Middle frontal gyrus (tissue), 1 donor: ENCODE measurements around the gene ZNF608.

ENCODE experiments used
- DNase-seq: peaks from one replicate; pipeline ENCODE4 v3.0.0-alpha.2; 2015; ENCODE audit warnings: low spot score; ENCODE audit errors: extremely low spot score

ZNF608 gene

DNA sequence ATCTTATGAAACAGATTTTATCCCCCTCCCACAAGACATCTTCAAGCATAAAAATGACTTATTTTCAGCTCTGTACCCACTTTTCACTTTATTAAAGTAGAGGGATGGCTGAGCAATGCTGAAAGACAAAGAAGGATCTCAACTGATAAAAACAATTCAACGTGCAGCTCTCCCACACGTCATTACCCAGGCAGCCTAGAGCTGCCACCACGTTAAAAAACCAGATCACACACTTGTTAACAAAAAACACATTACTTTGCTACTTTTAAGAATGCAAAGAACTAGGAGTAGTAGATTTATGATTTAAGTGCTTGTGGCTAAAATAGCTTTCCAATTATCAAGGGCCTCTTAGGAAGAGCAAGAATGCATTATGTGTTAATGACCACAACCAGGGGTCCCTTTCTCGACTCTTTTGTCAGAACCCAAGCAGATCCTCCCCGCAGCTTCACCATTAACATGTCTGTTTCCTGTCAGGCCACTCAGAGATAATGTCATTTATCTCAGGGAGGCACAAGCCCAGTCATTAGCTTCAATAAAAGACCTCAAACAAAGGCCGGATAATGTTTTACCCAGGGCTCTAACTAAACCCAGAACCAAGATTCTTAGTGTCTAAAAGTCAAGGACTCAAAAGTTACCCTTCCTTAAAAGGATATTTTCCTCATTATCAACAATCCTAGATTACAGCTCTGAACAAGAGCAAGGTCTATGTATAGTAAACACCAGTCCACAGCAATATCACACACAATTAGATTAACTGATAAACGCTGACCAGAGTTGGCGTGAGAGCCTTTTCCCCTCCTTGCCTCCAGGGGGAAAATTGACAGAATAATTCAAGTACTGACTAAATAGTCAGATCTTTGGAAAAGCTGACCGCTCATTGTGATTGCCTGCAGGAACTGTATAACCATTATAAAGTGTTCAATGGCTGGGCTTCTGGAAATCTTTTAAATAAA, 7.5 kb downstream of the ZNF608 start:
- no peak for DNase-seq

DNA sequence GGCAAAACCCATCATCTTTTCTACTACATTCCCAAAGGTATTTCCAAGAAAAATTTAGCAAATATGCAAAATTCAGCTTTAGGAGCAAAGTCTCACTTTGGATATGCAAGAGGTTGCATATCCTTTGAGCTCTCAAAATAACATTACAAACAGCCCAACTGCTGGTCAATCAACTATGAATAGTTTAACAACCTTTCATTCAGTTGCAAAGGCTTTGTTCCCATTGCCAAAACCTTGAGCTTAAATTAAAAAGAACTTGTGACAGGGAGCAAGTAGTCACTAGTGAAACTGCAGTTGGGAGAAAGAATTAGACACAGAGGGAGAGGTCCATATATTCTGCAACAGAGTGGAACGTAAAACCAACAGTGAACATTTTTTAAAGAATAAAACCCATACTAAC, 8.8 kb downstream of the ZNF608 start:
- no peak for DNase-seq

- DNase-seq, result no peak
Observed at GRCh38 chr5:124736805-124737188, 9.6 kb downstream of the ZNF608 start.

GRCh38 chr5:124736082-124736804, 10.2 kb downstream of the ZNF608 start:
- DNase-seq, result no peak

- DNase-seq, result no peak
Observed at GRCh38 chr5:124735169-124735858, 11.1 kb downstream of the ZNF608 start.

DNA sequence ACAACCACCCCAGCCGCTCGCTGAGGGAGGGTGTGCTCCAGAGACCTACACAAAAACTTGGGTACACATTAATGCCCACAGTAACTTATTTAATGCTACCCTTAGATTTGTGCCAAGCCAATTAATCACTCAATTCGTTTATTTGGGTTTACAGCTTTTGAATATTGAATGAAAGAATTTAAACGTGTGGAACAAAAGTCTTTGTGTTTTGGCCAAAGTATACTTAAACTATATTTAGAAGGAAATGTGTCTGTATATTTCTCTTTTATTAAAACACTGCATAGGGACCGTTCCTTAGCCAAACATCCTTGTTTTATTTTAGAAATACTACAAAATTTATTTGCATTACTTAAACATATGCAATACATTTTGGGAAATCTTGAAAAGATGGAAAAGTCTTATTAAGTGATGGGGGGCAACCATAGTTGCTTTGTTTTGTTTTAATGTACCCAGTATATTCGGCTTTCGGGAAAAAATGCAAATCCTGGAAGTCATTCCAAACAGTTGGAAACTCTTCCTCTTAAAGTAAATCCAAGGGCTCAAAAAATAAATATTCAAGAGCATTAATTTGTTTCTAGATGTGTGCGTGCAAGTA, 11.8 kb downstream of the ZNF608 start:
- DNase-seq, result no peak

DNA sequence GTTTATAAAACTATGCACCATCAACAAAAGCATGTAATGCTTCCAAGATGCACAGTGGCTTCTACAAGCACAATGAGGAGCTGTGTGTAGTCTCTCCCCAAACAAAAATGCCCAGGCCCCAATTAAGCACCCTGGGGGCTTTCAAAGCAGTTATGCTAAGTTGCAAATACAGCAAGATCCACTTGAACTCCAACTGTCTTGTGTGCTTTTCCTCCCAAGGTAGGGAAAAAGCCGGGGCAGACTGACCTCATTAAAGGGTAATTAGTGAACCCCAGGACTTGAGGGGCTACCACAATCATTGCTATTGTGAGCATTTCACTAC, 13.1 kb downstream of the ZNF608 start:
- DNase-seq, result no peak

GRCh38 chr5:124732428-124733328, 13.8 kb downstream of the ZNF608 start:
- DNase-seq, result no peak

DNA sequence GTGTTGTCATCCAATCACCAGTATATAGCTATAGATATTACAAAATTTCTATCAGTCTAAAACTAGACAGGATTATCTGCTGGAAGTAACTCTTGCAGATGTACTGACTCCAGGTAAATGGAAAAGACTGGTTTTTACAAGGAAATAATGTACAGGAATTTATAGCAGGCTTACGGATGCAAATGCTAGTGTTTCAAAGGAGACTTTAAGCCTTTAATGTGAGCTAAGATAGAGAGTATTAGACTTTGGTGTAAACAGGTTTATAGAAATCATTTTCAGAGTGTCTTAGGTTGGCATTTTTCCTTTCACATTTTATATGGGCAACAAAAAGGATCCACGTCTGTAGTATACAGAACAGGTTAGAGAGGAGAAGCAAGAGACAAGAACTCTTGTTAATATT, 16.1 kb downstream of the ZNF608 start:
- no peak for DNase-seq

DNA sequence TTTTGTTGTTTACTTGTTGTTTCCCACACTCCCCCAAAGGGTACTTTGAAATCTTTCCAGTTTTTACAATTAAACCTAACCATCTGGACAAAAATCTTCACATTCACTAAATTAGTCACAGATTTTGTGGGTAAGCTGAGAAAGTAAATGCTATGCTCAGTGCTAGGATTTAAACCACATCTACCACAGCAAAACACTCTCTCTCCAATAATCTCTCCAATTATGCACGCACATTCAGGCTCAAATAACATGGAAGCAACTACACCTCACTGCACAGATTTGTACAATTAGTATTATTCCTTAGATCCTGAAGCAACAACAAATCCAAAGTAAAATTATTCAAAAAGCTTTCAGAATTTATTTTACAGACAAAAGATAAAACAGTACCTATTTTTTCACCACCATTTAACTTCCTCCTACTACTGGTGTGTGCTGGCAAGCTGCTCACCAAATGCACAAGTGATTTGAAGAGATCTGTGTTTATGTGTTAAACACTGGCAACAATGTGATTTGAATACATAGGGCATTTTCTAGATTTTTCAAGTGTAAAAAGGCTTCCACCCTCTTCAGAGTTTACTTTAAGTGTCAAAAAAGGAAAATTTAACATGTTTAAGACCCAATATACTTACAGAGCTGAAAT, 16.6 kb downstream of the ZNF608 start:
- DNase-seq, result no peak

DNA sequence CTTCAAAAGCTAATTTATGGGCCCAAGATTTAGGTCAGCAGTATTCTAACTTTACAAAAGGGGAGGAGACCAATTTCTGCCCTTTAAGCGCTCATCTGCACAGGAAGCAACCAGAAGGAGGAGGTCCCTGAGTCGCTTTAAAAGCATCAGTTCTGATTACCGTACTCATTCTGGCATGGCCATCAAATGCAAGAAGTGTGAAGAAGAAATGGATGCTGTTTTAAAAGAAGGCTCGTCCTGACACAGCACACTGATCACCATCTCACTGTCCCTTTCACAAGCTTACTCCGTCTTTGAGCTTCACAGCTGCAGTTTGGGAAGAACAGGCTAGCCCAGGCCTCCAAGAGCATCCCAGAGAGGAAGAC, 17.5 kb downstream of the ZNF608 start:
- no peak for DNase-seq

- DNase-seq, result no peak
Observed at GRCh38 chr5:124728331-124728967, 18.0 kb downstream of the ZNF608 start.

DNA sequence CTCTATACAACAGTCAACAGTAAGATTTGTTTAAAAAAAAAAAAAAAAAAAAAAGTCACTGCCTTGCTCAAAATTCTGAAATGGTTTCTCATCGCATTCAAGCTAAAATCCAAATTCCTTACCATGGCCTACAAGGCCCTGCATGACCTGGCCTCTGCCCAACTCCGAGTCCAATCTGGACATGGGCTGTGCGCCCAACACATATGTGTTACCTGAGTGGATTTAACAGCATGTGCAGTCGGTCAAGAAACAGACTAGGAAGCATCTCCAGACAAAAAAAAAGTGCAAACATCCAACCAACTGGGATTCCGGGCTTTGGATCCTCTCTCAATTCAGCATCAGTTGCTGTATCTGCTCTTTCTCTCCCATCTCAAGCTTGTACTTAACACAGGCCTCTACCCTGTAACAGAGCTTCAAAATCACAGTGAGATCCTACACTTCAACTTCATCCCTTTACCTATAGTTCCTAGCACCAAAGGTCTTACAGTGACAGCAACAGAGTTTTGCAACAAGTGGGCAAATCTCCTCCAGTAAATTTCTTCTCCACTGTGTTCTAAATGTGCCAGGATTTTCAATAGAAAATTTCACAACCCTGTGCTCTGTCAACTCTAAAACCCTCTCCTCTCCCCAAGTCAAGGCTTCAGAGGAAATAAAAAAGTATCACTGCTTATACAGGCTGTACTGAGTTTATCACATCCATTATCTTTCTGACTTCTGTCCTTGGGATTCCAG, 19.6 kb downstream of the ZNF608 start:
- DNase-seq, result no peak

- no peak for DNase-seq
Observed at GRCh38 chr5:124725622-124726258, 20.7 kb downstream of the ZNF608 start.

DNA sequence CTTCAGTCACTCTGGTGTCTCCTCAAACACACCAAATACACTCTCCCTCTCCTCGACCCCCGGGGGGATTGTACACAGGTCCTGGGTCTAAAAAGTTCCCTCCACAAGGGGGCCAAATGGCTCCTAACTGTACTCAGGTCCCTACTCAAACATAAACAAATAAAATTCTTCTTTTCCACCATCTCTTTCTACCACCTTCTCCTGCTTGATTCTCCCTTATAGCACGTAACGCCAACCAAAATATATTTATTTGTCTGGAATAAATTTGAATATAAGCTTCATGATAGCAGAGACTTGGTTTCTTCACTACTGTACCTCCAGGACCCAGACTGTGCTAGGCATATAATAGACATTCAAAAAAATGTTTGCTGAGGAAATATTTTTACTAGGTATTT, 21.4 kb downstream of the ZNF608 start:
- DNase-seq, result no peak

DNA sequence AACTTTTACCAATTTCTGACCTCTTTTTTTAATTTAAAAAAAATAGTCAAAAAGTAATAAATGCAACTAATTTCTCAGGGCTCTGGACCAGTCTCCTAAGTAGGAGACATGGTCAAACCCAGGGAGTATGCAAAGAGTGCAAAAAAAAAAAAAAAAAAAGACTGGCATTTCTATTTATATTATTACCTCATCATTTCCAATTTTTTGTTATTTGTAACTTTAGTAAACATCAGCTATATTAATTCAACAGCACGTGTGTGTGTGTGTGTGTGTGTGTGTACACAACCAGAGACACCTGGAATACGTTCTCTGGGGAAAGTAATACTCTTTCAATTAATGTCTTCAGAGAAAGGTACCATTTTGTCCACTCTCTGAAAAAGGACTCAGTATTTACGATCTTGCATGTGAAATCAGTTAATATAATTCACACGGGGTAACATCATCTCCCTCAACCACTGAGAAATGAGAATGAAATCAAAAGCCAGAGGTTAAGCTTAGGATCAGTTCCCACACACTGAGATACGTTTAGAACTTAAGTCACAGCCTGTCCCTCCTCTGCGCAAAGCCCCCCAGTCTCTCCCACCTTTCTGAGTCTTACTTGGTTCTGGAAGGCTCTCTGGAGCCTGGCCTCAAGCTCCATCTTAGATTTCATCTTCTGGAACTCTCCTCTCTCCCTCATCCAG, 21.9 kb downstream of the ZNF608 start:
- no peak for DNase-seq

- DNase-seq, result no peak
Observed at GRCh38 chr5:124721229-124721735, 25.2 kb downstream of the ZNF608 start.

GRCh38 chr5:124720593-124720992, 25.8 kb downstream of the ZNF608 start:
- DNase-seq, result no peak
